Epithelial cell of proximal tubule (primary cell): ENCODE measurements around the gene GLS2. TPM values are rescaled to one million over a fixed set of nuclear protein-coding genes. Genes with fewer than 3 reads are reported as not detected.

Source experiments
- DNase-seq: peaks from one replicate; pipeline ENCODE4 v3.0.0-alpha.2; 2011; ENCODE audit warnings: low read depth
- H3K4me3 ChIP-seq: 2 replicates; pipeline ENCODE4 v1.5.1; 2011; ENCODE audit warnings: low read depth, mild to moderate bottlenecking, low read length
- total RNA-seq: library from RNA; depleted of rRNA; stranded (reverse); fragments of >200 nt; gene quantifications from 2 replicates; pipeline ENCODE4 v1.2.3, GENCODE V29; 2015
- TF ChIP-seq, protein P1 (sequence below): conservative IDR thresholded peaks from 2 replicates; pipeline ENCODE4 v1.5.1; 2012; ENCODE audit warnings: low read depth, mild to moderate bottlenecking, low read length

The GLS2 gene
- total RNA-seq, 1 donor from 2014 or later, result 2.9 TPM

DNA sequence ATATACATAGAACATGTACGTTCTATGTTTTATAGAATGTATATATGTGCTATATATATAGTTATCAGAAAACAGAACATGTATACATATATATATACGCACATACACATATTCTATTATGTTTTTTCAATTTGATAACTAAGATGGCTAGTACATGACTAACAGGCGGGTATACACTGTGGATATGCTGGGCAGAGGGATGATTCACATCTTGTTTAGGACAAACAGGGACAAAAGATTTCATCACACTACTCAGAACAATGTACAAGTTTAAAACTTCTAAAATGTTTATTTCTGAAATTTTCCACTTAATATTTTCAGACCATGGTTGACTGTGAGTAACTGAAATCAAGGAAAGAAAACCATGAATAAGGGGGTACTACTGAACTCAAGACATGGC is 56.1 kb downstream of the GLS2 start:
- H3K4me3 ChIP-seq, result no peak overlapping the region
- TF ChIP-seq, protein P1, sequence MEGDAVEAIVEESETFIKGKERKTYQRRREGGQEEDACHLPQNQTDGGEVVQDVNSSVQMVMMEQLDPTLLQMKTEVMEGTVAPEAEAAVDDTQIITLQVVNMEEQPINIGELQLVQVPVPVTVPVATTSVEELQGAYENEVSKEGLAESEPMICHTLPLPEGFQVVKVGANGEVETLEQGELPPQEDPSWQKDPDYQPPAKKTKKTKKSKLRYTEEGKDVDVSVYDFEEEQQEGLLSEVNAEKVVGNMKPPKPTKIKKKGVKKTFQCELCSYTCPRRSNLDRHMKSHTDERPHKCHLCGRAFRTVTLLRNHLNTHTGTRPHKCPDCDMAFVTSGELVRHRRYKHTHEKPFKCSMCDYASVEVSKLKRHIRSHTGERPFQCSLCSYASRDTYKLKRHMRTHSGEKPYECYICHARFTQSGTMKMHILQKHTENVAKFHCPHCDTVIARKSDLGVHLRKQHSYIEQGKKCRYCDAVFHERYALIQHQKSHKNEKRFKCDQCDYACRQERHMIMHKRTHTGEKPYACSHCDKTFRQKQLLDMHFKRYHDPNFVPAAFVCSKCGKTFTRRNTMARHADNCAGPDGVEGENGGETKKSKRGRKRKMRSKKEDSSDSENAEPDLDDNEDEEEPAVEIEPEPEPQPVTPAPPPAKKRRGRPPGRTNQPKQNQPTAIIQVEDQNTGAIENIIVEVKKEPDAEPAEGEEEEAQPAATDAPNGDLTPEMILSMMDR, result no peak
- no peak for DNase-seq

DNA sequence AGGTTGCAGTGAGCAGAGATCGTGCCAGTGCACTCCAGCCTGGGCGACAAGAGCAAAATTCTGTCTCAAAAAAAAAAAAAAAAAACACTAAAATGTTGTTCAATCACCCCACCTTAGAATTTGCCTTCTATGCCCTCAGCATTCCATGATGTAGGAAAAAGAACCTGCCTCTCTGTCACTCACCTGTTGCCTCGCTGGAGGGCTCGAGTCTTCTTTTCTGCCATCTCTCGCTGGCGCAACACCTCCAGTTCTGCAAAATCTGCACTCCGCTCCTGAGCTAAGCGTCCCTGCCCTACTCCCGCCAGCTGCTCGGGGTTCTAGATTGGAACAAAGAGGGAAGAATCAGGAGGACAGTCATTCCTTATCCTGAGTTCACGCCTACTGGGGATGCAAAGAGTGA is 56.7 kb downstream of the GLS2 start:
- no peak for DNase-seq
- no peak overlapping the region for H3K4me3 ChIP-seq

DNA sequence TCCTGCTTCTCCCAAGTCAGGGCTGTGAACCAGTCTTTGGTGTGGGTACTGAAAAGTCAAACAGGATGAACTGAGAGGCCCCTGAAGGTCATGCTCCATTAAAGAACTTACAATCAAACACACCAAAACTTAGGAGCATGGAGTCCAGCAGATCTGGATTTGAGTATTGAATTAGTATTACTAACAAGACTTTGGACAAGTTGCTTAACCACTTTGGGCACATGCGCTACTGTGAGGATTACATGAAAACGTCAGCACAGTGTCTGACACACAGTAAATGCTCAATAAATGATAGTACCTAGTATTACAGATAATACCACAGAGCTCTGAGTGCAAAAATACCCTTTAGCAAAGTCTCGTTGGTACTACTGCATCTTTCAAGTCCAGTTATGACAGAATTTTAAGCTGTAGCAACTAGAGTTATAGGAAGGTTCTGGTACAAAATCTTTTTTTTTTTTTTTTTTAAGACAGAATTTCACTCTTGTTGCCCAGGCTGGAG is 62.0 kb downstream of the GLS2 start:
- DNase-seq, result no peak
- no peak overlapping the region for H3K4me3 ChIP-seq
- TF ChIP-seq, protein P1, result no peak

More for the DNA sequence above, 56.7 kb downstream of the GLS2 start:
- TF ChIP-seq, protein P1, result no peak

DNA sequence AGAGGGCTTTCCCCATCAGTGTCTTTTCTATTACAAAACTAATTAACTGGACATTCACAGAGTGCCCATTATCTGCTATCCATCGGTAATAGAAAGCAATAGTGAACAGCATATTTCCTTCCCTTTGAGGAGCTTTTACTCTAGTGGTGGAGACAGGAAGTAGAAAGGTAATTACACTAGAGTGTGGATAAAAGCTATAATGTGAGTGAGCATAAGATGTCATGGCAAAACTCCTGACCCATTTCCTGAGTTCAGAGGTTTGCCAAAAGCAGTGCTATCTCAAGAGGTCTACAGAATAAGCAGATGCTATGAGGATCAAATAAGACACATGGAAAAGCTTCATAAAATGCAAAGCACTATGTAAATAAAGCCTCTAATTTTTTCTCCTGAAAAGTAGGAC is 62.8 kb downstream of the GLS2 start:
- TF ChIP-seq, protein P1, result no peak
- no peak overlapping the region for H3K4me3 ChIP-seq
- DNase-seq, result no peak

Other genes starting within 250 kb of the GLS2 start
- 29.6 and 31.3 TPM in 2 replicates for gene ANKRD52, start 229.8 kb downstream of the GLS2 start, total RNA-seq
- 10.9 and 18.8 TPM in 2 replicates for gene COQ10A, start 221.2 kb downstream of the GLS2 start, total RNA-seq
- gene CS, start 187.8 kb downstream of the GLS2 start, total RNA-seq, result 133 and 174 TPM in 2 replicates
- 141 and 155 TPM in 2 replicates for gene CNPY2, start 172.2 kb downstream of the GLS2 start, total RNA-seq
- gene PAN2, start 154.2 kb downstream of the GLS2 start, total RNA-seq, result 12.1 and 15.0 TPM in 2 replicates
- 13.4 and 26.1 TPM in 2 replicates for gene IL23A, start 149.3 kb downstream of the GLS2 start, total RNA-seq
- 39.2 and 48.2 TPM in 2 replicates for gene STAT2, start 128.1 kb downstream of the GLS2 start, total RNA-seq
- gene APOF, start 125.3 kb downstream of the GLS2 start, total RNA-seq, result not detected in 2 replicates
- gene TIMELESS, start 38.7 kb downstream of the GLS2 start, total RNA-seq, result 30.2 and 35.0 TPM in 2 replicates
- gene MIP, start 33.5 kb downstream of the GLS2 start, total RNA-seq, result not detected in 2 replicates
- gene SPRYD4, start 19.6 kb downstream of the GLS2 start, total RNA-seq, result 1.6 and 2.1 TPM in 2 replicates
- 23.9 and 31.0 TPM in 2 replicates for gene RBMS2, start 33.7 kb upstream of the GLS2 start, total RNA-seq
- gene BAZ2A, start 142.2 kb upstream of the GLS2 start, total RNA-seq, result 41.5 and 43.1 TPM in 2 replicates
- gene ATP5F1B, start 157.8 kb upstream of the GLS2 start, total RNA-seq, result 569 and 705 TPM in 2 replicates
- 110 and 203 TPM in 2 replicates for gene PTGES3, start 200.1 kb upstream of the GLS2 start, total RNA-seq
- 1,115 and 1,158 TPM in 2 replicates for gene NACA, start 237.1 kb upstream of the GLS2 start, total RNA-seq